ENCODE data around the gene PAPOLA.

GRCh38 chr14:96616161-96616721 lies 114.1 kb downstream of the PAPOLA start:
- TF ChIP-seq, protein P1, sequence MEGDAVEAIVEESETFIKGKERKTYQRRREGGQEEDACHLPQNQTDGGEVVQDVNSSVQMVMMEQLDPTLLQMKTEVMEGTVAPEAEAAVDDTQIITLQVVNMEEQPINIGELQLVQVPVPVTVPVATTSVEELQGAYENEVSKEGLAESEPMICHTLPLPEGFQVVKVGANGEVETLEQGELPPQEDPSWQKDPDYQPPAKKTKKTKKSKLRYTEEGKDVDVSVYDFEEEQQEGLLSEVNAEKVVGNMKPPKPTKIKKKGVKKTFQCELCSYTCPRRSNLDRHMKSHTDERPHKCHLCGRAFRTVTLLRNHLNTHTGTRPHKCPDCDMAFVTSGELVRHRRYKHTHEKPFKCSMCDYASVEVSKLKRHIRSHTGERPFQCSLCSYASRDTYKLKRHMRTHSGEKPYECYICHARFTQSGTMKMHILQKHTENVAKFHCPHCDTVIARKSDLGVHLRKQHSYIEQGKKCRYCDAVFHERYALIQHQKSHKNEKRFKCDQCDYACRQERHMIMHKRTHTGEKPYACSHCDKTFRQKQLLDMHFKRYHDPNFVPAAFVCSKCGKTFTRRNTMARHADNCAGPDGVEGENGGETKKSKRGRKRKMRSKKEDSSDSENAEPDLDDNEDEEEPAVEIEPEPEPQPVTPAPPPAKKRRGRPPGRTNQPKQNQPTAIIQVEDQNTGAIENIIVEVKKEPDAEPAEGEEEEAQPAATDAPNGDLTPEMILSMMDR (IDR thresholded peaks at IDR 0.05; ENCODE audit: insufficient read depth, low read depth, low read length): no peak
- TF ChIP-seq EZH2 (IDR thresholded peaks at IDR 0.05; ENCODE audit: insufficient read depth, low read length): no peak
